ENCODE results near the gene MRPS10. TPM values are rescaled to one million over a fixed set of nuclear protein-coding genes. Genes with fewer than 3 reads are reported as not detected.

Gene MRPS10
- total RNA-seq, 1 experiment from 2014 or later: 62.1 TPM

DNA sequence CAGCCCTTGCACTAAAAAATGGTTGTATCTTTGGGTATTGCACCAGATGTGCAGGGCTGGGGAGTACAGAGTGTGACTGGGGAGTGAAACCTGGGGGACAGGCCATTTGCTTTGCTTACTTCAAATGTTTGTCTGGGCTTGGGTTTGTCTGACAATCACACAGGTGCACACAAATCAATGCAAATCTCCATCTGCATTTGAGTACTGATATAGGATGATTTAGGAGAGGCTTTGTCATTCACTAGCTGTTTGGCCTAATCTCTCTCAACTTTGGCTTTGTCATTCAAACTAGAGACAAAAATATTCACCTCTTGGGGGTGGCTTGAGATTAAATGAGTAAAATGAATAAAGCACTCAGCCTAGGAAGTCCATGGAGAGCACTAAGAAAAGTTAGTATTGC, 40.7 kb downstream of the MRPS10 start (continued):
- TF ChIP-seq, protein P1, sequence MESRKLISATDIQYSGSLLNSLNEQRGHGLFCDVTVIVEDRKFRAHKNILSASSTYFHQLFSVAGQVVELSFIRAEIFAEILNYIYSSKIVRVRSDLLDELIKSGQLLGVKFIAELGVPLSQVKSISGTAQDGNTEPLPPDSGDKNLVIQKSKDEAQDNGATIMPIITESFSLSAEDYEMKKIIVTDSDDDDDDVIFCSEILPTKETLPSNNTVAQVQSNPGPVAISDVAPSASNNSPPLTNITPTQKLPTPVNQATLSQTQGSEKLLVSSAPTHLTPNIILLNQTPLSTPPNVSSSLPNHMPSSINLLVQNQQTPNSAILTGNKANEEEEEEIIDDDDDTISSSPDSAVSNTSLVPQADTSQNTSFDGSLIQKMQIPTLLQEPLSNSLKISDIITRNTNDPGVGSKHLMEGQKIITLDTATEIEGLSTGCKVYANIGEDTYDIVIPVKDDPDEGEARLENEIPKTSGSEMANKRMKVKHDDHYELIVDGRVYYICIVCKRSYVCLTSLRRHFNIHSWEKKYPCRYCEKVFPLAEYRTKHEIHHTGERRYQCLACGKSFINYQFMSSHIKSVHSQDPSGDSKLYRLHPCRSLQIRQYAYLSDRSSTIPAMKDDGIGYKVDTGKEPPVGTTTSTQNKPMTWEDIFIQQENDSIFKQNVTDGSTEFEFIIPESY (IDR thresholded peaks at IDR 0.05; ENCODE audit: extremely low read depth, insufficient replicate concordance, low read length): no peak
- TF ChIP-seq SRF (IDR thresholded peaks at IDR 0.05; ENCODE audit: low read depth): no peak
- TF ChIP-seq FOSL1 (IDR thresholded peaks at IDR 0.05; ENCODE audit: low read depth): no peak
- no peak for TF ChIP-seq EZH2 (IDR thresholded peaks at IDR 0.05)
- TF ChIP-seq POLR2AphosphoS5 (IDR thresholded peaks at IDR 0.05; ENCODE audit: low read depth, low read length): no peak

GRCh38 chr6:42175860-42176259, 41.8 kb downstream of the MRPS10 start:
- H2AFZ ChIP-seq (ENCODE audit: low read depth, low read length, poor library complexity, severe bottlenecking): no peak overlapping the region
- no peak overlapping the region for H3K9ac ChIP-seq (ENCODE audit: low read length)
- H3K9me3 ChIP-seq (ENCODE audit: control insufficient read depth in 1 of 2, insufficient read depth in 1 of 2, low read depth in 1 of 2, low read length in 2 of 2): no peaks in the 10 kb centered on the region
- peaks cover 0 to 4% of the 10 kb centered on the region in 2 experiments; a peak in 1 of 4 replicates for H3K4me1 ChIP-seq (ENCODE audit: control insufficient read depth in 1 of 2, insufficient read depth in 2 of 2, low read length in 2 of 2)
- CTCF ChIA-PET: interaction anchor here (1.4 kb wide), 1 partner anchor 12 kb away, joined by 5 read pairs; no protein-coding TSS in a partner anchor
- TF ChIP-seq CTCF (IDR thresholded peaks at IDR 0.05 in 2 of 3, conservative IDR thresholded peaks at IDR 0.05 in 1 of 3; ENCODE audit: borderline replicate concordance in 1 of 3, insufficient read depth in 1 of 3, low read depth in 2 of 3, low read length in 2 of 3): peak; percentile 60 to 68 (median 67); a peak in 5 of 6 replicates
- TF ChIP-seq RAD21 (IDR thresholded peaks at IDR 0.05; ENCODE audit: low read depth): peak; percentile 70
- no peak for TF ChIP-seq FOSL1 (IDR thresholded peaks at IDR 0.05; ENCODE audit: low read depth)
- no peaks in the 10 kb centered on the region for H3K36me3 ChIP-seq (ENCODE audit: control insufficient read depth in 1 of 2, insufficient read depth in 2 of 2, low read length in 2 of 2)
- H4K20me1 ChIP-seq (ENCODE audit: insufficient read depth): no peaks in the 10 kb centered on the region
- H3K4me2 ChIP-seq (ENCODE audit: low read length): no peak overlapping the region
- POLR2A ChIA-PET: no interaction called here
- intact Hi-C loops (cut with micrococcal nuclease): no loop called here
- peak; percentile 19 for DNase-seq (ENCODE audit: low read depth, low spot score)
- H3K79me2 ChIP-seq (ENCODE audit: insufficient read depth, low read length): no peaks in the 10 kb centered on the region
- H3K27me3 ChIP-seq (ENCODE audit: insufficient read depth, low read length): no peaks in the 10 kb centered on the region
- H3K27ac ChIP-seq (ENCODE audit: low read depth, low read length): no peak overlapping the region
- ATAC-seq: peak; percentile 73
- no peaks in the 10 kb centered on the region for H3K9me2 ChIP-seq (ENCODE audit: insufficient read depth)
- no TSS peak for BruUV-seq (replicated peaks)
- no peak overlapping the region for H3K4me3 ChIP-seq (replicated peaks in 1 of 2; ENCODE audit: low read depth in 1 of 2, low read length in 2 of 2)
- RAD21 ChIA-PET (ENCODE audit: low non-redundant PET in 1 of 2, low total read pairs in 2 of 2, uncharacterized antibody in 2 of 2, unreplicated experiment in 2 of 2): no interaction called here
